GM21367 (cell line): ENCODE data around the gene TIMM9.
"Not testable (repeated sequence)": the region's sequence is repeated elsewhere in the genome, so short reads cannot be mapped to it uniquely, and the experiment has no call there.

Experiments
- ATAC-seq: cut with Tn5 transposase; IDR thresholded peaks from one replicate; pipeline ENCODE4 v1.9.1; 2021; ENCODE audit not compliant: unreplicated experiment

TIMM9 gene, protein sequence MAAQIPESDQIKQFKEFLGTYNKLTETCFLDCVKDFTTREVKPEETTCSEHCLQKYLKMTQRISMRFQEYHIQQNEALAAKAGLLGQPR

DNA sequence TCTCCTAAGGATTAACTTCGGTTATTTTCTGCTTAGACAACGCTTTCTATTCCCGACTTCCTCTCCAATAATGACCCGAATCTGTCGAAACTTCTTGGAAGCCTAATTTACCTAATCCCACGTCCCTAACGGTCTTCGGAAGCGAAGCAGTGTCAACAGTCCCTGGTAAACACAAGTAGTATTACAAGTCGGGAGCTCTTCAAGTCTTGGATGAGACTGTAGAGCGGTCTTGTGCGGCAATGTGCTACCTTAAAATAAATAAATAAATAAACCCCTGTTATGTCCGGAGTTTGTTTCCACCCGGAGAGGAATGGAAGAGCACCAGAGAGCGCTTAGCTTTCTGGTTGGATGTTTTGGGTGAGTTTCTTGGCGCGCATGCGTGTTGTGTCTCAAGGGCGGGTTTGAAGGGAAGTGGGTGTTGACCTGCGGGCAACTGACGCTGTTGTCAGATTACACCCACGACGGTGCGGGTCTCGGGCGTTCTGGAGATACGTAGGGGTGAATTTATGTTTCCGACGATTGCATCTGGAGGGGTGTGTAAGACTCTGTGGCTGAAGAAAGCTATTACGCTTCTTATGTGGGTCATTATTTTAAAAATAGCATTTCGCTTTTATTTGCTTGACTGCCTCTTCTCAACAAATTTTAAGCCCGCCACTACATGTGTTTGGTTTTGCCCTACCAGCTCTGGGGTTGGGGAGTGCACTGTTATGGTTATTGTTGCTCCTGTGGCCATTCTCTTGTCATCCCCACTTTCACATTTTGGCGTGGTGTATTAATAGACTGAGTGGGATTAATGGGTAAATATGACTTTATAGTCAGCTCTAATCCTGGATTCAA is at the start of gene TIMM9, which contains the start of gene KIAA0586:
TIMM9 (minus strand) TSS at position 251 of the 837 bp plus-strand sequence. CDS start 15,586 bp downstream, outside the sequence.
KIAA0586 (plus strand) TSS at position 439 of the 837 bp plus-strand sequence. CDS start 546 bp downstream, outside the sequence.
- ATAC-seq = peak; percentile 85

DNA sequence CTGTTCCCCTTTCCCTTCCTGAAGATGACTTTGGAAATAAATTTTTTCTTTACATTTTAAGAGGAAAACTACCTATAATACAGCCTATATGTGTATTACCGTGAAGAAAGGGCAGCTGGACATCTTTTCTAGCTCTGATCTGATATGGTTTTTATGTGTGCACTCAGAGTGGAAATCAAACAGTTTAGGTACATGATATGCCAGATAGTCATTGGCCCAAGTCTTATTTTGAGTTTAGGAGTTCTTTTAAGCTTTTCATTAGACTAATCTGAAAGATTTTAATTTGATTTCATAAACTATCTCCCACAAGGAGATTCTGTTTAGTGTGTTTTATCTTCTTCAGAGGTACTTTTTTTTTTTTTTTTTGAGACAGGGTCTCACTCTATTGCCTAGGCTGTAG is 49.0 kb upstream of the TIMM9 start:
- no peak for ATAC-seq

DNA sequence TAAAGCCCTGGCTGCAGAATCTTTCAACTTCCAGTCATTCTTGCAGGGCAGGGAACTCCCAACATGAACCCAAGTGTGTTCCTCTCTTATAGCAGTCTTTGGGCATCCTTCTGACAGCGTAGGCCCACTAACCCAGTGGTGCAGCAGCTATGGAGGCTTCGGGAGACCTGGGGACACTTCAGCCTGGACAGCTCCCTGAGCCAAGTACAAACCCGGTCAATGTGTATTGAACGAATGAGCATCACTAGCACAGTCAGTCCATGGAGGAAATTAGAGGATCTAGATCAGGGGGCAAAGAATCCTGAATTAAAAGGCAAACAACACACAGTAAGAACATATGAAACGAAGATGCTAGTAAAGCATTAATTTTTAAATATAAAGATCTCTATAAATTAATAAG is 42.0 kb upstream of the TIMM9 start:
- ATAC-seq = no peak

DNA sequence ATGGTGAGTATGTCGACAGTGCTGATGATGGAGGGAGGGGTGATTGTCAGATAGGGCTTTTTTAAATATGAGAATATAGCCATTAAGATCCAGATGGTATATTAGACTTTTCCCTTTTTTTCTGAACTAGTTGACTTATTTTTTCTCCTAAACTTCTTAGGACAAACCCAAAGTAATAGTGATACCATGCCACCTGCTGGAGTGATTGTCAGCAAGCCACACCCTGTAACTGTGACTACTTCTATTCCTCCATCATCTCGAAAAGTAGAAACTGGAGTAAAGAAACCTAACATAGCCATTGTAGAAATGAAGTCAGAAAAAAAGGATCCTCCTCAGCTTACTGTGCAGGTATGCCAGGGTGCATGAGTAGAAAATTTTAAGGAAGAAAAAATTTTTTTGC is 40.2 kb upstream of the TIMM9 start:
- no peak for ATAC-seq

DNA sequence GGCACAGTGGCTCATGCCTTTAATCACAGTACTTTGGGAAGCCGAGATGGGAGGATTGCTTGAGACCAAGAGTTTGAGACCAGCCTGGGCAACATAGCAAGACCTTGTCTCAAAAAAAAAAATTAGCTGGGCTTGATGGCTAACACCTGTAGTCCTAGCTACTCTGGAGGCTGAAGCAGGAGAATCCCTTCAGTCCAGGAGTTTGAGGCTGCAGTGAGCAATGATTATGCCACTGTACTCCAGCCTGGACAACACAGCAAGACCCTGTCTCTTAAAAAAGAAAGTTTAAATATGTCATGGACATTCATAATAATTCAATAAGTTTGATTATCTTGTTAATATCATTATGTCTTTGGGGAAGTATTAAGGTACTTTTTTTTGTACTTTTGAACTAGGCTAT is 39.1 kb upstream of the TIMM9 start:
- ATAC-seq = no peak

DNA sequence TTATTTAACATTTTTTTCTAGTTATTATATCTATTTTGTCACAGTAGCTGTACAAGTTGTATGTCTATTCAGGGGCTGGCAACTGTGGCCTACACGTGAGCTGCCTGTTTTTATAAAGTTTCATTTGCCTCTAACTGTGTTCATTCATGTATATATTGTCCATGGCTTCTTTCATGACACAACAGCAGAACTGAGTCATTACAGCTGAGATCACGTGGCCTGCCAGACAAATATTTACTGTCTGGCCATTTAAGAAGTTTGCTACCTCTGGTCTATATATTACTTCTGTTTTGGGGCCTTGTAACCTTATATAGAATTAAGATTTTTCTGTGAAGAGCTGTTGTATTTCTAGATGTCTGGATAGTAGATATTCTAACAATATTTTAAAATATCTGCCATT is 38.1 kb upstream of the TIMM9 start:
- ATAC-seq = no peak

DNA sequence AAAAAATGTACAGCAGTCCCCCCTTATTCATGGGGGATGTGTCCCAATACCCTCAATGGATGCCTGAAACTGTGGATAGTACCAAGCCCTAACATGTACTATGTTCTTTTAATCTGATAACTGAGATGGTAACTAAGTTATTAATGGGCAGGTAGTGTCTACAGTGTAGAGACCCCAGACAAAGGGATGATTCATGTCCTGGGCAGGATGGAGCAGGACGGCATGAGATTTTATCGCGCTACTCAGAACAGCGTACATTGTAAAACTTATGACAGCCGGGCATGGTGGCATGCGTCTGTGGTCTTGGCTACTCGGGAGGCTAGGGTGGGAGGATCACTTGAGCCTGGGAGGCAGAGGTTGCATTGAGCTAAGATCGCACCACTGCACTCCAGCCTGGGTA is 37.3 kb upstream of the TIMM9 start:
- ATAC-seq = no peak

DNA sequence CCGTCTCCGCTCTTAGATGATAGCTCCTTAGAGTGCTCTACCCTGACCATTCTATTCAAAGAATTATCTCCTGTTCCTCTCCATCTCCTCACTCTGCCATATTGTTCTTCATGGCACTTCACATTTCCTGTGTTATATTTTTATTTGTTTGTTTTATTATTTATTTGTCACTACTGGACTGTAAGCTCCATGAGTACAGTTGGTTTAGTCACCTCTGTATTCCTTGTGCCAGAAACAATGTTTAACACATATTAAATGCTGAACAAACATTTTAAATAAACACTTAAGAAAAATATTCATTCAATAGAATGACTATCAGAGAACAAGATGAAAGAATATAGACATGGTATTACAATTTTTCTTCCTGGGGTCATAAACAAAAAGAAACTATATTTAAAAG is 35.8 kb upstream of the TIMM9 start:
- ATAC-seq = no peak

DNA sequence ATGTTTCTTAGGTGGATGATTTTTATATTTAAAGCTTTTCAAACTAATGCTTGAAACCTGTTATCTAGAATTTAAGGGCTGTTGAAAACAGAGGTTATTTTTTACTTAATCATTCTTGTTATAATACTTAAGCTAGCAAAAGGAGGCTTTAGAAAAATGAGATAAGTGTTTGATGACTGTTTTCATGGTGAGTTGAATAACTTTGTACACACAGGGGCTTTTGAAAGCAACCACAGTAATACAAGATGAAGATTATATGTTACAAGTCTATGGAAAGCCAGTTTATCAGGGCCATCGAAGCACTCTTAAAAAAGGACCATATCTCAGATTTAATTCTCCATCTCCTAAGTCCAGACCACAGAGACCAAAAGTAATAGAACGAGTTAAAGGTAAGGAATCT is 33.4 kb upstream of the TIMM9 start:
- ATAC-seq = no peak

DNA sequence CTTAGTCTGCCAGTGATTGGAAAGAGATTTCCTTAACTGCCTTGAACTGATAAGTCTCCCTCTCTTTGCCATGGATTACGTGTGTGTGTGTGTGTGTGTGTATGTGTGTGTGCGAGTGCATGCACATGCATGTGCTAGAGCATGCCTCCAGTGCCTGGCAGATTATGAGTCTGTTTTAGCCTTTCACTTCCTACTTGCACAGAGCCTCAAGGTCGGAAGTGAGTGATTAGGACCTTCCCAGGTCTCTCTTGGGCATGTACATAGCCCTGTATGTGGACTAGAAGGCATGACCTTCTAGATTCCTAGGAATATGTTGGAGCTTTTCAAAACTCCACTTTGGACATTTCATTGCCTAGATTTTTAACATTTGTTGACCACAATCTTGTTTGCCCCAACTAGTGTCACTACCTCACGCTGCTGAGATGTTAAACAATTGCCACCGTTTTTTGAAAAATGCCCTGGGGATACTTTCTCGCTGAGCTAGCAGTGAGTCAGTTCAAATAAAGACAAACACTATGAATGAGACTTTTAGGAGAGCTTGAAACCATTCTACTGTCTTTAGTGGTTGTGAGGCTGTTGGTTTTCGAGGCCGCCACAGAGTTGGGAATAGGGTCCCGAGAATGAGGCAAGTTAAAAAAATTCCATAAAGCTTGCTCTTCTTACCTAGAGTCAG is 28.4 kb upstream of the TIMM9 start:
- ATAC-seq = no peak

DNA sequence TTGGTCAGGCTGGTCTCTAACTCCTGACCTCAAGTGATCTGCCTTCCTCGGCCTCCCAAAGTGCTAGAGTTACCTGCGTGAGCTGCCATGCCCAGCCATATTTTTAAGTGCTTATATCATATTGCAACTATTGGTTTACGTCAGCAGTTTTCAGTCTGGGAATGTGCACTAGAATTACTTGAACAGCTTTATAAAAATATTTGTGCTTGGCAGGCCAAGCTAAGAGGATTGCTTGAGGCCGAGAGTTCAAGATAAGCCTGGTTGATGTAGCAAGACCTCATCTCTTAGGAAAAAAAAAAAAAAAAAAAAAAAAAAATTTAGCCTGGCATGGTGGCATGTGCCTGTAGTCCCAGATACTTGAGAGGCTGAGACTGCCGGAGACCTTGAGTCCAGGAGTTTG is 17.3 kb upstream of the TIMM9 start:
- no peak for ATAC-seq

DNA sequence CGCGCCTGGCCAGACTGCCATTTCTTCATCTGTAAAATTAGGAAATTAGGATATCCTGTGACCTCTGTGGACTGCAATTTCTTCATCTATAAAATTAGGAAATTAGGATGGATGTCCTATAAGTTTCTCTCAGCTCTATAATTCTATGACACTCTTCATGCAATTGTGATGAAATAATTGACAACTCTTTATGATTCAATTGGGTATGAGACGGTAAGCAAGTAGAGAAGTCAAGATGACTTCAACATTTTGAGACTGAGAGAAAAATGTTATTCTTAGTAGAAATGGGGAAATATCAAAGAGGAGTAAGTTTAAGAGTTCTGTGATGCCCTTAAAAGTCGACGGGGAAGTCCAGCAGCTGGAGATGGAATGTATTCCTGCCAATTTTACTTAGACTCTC is 12.1 kb upstream of the TIMM9 start:
- no peak for ATAC-seq

DNA sequence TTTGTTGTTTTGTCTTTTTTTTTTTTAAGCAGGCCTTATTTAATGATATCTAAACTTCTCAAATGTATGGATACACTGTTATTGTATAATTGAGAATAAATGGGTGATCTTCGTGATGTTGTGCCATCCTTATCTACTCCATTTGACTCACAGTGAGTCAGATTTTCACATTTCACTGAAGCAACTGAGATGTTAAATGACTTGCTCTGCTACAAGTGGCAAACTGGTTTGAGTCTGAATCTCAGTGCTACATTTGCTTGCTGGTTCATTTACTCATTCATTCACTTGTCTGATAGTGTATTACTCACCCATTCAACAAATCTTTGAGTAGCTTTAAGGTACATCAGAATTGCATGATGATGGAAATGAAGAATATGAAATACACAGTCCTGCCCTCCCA is 2.8 kb upstream of the TIMM9 start:
- ATAC-seq = no peak

DNA sequence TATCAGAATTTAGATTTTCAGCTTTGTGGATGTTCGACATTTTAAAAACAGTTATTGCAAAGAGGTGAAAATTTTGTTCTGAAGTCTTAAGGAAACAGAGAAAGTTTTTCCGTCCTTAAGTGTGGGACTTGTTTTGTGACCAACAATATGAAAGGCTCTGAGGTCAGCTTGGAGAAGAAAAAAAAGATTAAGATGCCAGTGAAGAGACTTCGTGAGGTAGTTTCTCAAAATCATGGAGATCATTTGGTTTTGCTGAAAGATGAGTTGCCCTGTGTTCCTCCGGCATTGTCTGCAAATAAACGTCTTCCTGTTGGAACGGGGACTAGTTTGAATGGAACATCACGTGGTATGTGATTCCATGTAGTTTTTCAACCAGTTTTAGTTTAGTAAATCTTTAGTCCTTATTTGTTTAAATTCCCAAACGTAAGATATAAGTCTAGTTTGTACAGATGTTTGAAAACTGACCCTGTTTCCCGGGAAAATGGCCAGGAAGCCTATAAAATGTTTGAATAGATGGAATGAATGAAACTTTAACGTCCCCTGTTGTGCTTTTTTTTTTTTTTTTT is 870 bp upstream of the TIMM9 start:
- no peak for ATAC-seq

DNA sequence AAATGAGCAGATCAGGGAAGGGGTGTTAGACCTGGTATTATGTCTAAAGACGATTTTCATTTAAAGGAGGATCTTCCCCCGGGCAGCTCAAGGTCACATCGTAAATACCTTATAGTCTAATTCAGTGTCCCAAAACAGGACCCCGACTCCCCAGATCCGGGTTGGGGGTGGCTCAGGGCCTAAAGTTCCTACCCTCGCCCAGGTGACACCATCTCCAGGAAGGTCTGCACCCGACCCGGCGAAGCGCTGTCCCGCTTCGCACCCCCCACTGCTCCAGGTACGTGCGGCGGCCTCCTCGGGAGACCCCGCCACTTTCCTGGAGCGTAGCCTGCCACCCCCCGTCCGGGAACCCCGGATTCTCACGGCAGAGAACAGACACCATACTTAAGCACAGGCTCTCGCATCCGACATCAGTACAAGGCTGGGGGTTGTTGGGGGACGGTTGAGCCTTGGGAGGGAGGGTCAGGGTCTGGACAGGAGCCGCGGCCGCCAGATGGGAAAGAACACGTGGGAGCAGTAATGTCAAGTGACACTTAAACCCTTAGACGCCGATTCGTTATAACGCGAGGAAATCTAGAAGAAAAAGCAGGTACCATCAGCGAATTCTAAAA is 556 bp downstream of the TIMM9 start:
- ATAC-seq = no peak

DNA sequence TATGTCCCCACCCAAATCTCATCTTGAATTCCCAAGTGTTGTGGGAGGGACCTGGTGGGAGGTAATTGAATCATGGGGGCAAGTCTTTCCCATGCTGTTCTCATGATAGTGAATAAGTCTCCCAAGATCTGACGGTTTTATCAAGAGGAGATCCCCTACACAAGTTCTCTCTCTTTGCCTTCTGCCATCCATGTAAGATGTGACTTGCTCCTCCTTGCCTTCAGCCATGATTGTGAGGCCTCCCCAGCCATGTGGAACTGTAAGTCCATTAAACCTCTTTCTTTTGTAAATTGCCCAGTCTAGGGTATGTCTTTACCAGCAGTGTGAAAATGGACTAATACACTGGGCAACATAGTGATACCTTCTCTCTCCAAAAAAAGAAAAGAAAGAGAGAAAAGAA is 10.4 kb downstream of the TIMM9 start:
- not testable (repeated sequence) for ATAC-seq

DNA sequence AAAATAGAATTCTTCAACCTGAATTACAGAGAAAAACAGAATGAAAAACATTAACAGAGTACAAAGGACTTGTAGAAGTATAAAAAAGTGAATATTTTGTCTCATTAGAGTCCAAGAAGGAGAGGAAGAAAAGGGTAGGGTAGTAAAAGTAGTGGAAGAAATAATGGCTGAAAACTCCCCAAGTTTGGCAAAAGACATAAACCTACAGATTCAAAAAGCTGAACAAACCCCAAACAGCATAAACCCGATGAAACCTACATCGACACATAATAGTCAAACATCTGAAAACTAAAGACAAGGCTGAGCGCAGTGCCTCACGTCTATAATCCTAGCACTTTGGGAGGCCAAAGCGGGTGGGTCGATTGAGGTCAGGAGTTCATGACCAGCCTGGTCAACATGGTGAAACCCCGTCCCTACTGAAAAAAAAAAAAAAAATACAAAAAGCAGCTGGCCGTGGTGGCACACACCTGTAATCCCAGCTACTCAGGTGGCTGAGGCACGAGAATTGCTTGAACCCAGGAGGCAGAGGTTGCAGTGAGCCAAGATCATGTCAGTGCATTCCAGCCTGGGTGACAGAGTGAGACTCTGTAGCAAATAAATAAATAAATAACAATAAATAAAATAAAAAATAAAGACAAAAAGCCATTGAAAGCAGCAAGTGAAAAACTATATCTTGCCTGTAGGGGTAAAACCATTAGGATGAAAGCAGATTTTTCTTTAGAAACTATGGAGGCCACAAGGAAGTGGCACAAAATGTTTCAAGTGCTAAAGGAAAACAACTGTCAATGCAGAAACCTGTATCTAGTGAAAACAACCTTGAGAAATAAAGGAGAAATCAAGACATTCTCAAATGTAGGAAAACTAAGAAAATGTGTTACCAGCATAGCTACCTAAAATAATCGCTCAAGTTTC is 11.4 kb downstream of the TIMM9 start:
- ATAC-seq = no peak

DNA sequence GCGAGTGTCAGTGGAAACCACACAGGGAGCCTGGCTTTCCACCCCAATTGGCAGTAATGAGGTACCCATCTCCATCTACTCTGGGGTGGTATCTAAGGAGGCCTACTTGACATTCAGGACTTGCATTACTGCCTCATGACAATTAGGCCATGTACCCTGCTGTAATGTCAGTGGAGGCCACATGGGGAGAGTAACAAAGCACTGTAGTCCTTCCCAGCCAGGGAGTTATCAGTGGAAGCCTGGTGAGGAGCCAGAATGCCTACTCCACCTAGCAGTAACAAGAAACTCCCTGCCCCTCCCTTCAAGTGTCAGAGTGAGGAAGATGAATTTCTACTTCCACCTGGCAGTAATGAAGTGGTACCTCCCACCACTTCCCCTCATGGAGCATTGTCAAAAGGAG is 12.5 kb downstream of the TIMM9 start:
- no peak for ATAC-seq

DNA sequence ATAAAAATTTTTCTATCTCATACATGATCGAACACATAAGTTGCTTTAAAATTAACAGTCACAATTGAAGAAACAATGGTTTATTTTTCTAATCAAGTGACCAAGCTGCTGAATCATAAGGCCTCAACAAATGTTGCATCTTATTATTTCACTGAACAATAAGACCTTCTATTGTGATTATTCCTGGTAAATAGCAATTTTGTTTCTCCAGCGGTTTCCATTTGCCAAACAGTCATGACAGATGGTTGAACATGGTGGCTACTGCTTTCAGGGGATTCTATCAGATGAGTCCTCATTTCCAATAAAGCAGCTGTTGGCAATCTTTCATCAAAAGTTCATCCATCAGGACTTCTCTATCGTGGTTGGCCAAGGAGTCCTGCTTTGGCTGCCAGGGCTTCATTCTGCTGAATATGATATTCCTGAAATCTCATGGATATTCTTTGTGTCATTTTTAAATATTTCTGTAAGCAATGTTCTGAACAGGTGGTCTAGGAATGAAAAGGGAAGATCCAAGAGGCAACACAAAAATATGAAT is 18.6 kb downstream of the TIMM9 start:
- no peak for ATAC-seq

DNA sequence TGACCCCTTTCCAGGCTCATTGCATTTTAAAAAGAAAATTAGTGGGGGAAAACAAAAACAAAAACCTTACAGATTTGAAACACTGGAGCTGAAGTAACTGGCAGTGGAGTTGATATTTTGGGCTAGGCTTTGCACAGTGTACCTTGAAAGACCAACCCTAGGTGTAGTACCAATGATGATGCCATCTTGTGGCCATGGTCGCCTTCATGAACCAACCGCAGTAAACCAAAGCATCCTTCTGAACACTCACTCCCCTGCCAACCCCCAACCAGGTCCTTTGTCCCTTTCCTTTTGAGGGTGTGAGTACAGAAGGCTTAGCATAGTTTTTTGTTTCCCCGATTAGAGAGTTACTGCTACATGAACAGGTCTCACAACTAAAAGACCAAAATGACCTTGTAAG is 25.7 kb downstream of the TIMM9 start:
- ATAC-seq = no peak
